GM19240 (cell line): ENCODE results near the gene HTRA2.
"Not testable (repeated sequence)": the region's sequence is repeated elsewhere in the genome, so short reads cannot be mapped to it uniquely, and the experiment has no call there.

Experiments used
- DNase-seq: peaks from one replicate; pipeline ENCODE4 v3.0.0; 2011; ENCODE audit warnings: low spot score; ENCODE audit not compliant: insufficient read length

The HTRA2 gene

GRCh38 chr2:74559912-74560311, 30.2 kb downstream of the HTRA2 start:
- no peak for DNase-seq

- no peak for DNase-seq
Observed at GRCh38 chr2:74560591-74560990, 30.9 kb downstream of the HTRA2 start.

GRCh38 chr2:74561022-74561421, 31.3 kb downstream of the HTRA2 start:
- not testable (repeated sequence) for DNase-seq

- DNase-seq: no peak
Observed at GRCh38 chr2:74562126-74562775, 32.5 kb downstream of the HTRA2 start.

- DNase-seq: no peak
Observed at GRCh38 chr2:74564222-74564621, 34.5 kb downstream of the HTRA2 start.

GRCh38 chr2:74566076-74566753, 36.5 kb downstream of the HTRA2 start:
- DNase-seq: no peak

GRCh38 chr2:74566754-74567085, 37.0 kb downstream of the HTRA2 start:
- no peak for DNase-seq

GRCh38 chr2:74567881-74568280, 38.1 kb downstream of the HTRA2 start:
- DNase-seq: no peak

GRCh38 chr2:74569686-74570085, 40.0 kb downstream of the HTRA2 start:
- DNase-seq: no peak

- no peak for DNase-seq
Observed at GRCh38 chr2:74571058-74571457, 41.3 kb downstream of the HTRA2 start.

GRCh38 chr2:74572178-74572925, 42.6 kb downstream of the HTRA2 start:
- DNase-seq: no peak

GRCh38 chr2:74573747-74574562, 44.2 kb downstream of the HTRA2 start:
- DNase-seq: no peak

- DNase-seq: no peak
Observed at GRCh38 chr2:74575320-74575719, 45.6 kb downstream of the HTRA2 start.

GRCh38 chr2:74576211-74576862, 46.6 kb downstream of the HTRA2 start:
- no peak for DNase-seq

- no peak for DNase-seq
Observed at GRCh38 chr2:74576863-74577229, 47.1 kb downstream of the HTRA2 start.

GRCh38 chr2:74577448-74577847, 47.7 kb downstream of the HTRA2 start:
- no peak for DNase-seq

GRCh38 chr2:74578408-74578807, 48.7 kb downstream of the HTRA2 start:
- no peak for DNase-seq

GRCh38 chr2:74581463-74581862, 51.7 kb downstream of the HTRA2 start:
- DNase-seq: no peak

- no peak for DNase-seq
Observed at GRCh38 chr2:74582184-74582583, 52.5 kb downstream of the HTRA2 start.
